Measurements from ENCODE around the gene EXOC3L4. TPM values are rescaled to one million over a fixed set of nuclear protein-coding genes. Genes with fewer than 3 reads are reported as not detected.

EXOC3L4 gene
- total RNA-seq, 1 experiment from 2014 or later = not detected

- no peaks in the 10 kb centered on the region for H3K9me2 ChIP-seq (ENCODE audit: insufficient read depth)
- H3K9ac ChIP-seq (ENCODE audit: low read length) = no peak overlapping the region
- DNase-seq (ENCODE audit: low read depth, low spot score) = no peak
- intact Hi-C loops (cut with micrococcal nuclease) = loop anchor here (1.0 kb wide), 2 partner anchors 31 to 35 kb away; no protein-coding TSS in a partner anchor
- H3K36me3 ChIP-seq (ENCODE audit: control insufficient read depth in 1 of 2, insufficient read depth in 2 of 2, low read length in 2 of 2) = no peaks in the 10 kb centered on the region
- no peaks in the 10 kb centered on the region for H3K79me2 ChIP-seq (ENCODE audit: insufficient read depth, low read length)
- no peaks in the 10 kb centered on the region for H3K9me3 ChIP-seq (ENCODE audit: control insufficient read depth in 1 of 2, insufficient read depth in 1 of 2, low read depth in 1 of 2, low read length in 2 of 2)
- peak overlapping the region; percentile 41 for H3K4me2 ChIP-seq (ENCODE audit: low read length)
- H3K4me1 ChIP-seq (ENCODE audit: control insufficient read depth in 1 of 2, insufficient read depth in 2 of 2, low read length in 2 of 2) = peaks cover 23 to 43% of the 10 kb centered on the region in 2 experiments
- BruUV-seq (replicated peaks) = no TSS peak
- peak; percentile 44 for ATAC-seq
- POLR2A ChIA-PET = no interaction called here
- RAD21 ChIA-PET (ENCODE audit: low non-redundant PET in 1 of 2, low total read pairs in 2 of 2, uncharacterized antibody in 2 of 2, unreplicated experiment in 2 of 2) = interaction anchor here (1.0 to 2.4 kb wide), 2 partner anchors 35 kb away, joined by 5 to 18 read pairs; no protein-coding TSS in a partner anchor
- H3K27me3 ChIP-seq (ENCODE audit: insufficient read depth, low read length) = no peaks in the 10 kb centered on the region
- H2AFZ ChIP-seq (ENCODE audit: low read depth, low read length, poor library complexity, severe bottlenecking) = no peak overlapping the region
- no peaks in the 10 kb centered on the region for H4K20me1 ChIP-seq (ENCODE audit: insufficient read depth)
- no peak for TF ChIP-seq ELF1 (IDR thresholded peaks at IDR 0.05; ENCODE audit: borderline replicate concordance, low read depth)
- CTCF ChIA-PET = interaction anchor here (0.7 to 2.7 kb wide), 8 partner anchors 10 to 446 kb away, joined by 3 to 17 read pairs (median 5); no protein-coding TSS in a partner anchor
- no peak overlapping the region for H3K27ac ChIP-seq (ENCODE audit: low read depth, low read length)
- no peak overlapping the region for H3K4me3 ChIP-seq (replicated peaks in 1 of 2; ENCODE audit: low read depth in 1 of 2, low read length in 2 of 2)
Observed at GRCh38 chr14:103140316-103141109, 46.0 kb downstream of the EXOC3L4 start.

GRCh38 chr14:103141117-103141796 is 46.7 kb downstream of the EXOC3L4 start:
- no peaks in the 10 kb centered on the region for H3K9me3 ChIP-seq (ENCODE audit: control insufficient read depth in 1 of 2, insufficient read depth in 1 of 2, low read depth in 1 of 2, low read length in 2 of 2)
- no TSS peak for BruUV-seq (replicated peaks)
- H2AFZ ChIP-seq (ENCODE audit: low read depth, low read length, poor library complexity, severe bottlenecking) = no peak overlapping the region
- H3K4me3 ChIP-seq (replicated peaks in 1 of 2; ENCODE audit: low read depth in 1 of 2, low read length in 2 of 2) = no peak overlapping the region
- peaks cover 20 to 38% of the 10 kb centered on the region in 2 experiments for H3K4me1 ChIP-seq (ENCODE audit: control insufficient read depth in 1 of 2, insufficient read depth in 2 of 2, low read length in 2 of 2)
- peak overlapping the region; percentile 41 for H3K4me2 ChIP-seq (ENCODE audit: low read length)
- H3K79me2 ChIP-seq (ENCODE audit: insufficient read depth, low read length) = no peaks in the 10 kb centered on the region
- H3K9ac ChIP-seq (ENCODE audit: low read length) = no peak overlapping the region
- intact Hi-C loops (cut with micrococcal nuclease) = loop anchor here (1.0 kb wide), 2 partner anchors 32 to 36 kb away; no protein-coding TSS in a partner anchor
- H3K27me3 ChIP-seq (ENCODE audit: insufficient read depth, low read length) = no peaks in the 10 kb centered on the region
- ChIA-PET CTCF (interaction anchor here (0.7 to 2.7 kb wide), 8 partner anchors 9 to 447 kb away, joined by 3 to 17 read pairs (median 5); no protein-coding TSS in a partner anchor), RAD21 (ENCODE audit: low non-redundant PET in 1 of 2, low total read pairs in 2 of 2, uncharacterized antibody in 2 of 2, unreplicated experiment in 2 of 2) (interaction anchor here (1.0 to 2.4 kb wide), 2 partner anchors 36 kb away, joined by 5 to 18 read pairs; no protein-coding TSS in a partner anchor), POLR2A (no interaction called here)
- H3K9me2 ChIP-seq (ENCODE audit: insufficient read depth) = no peaks in the 10 kb centered on the region
- ATAC-seq (peak; percentile 77), DNase-seq (ENCODE audit: low read depth, low spot score) (peak; percentile 73)
- H4K20me1 ChIP-seq (ENCODE audit: insufficient read depth) = no peaks in the 10 kb centered on the region
- H3K27ac ChIP-seq (ENCODE audit: low read depth, low read length) = no peak overlapping the region
- no peaks in the 10 kb centered on the region for H3K36me3 ChIP-seq (ENCODE audit: control insufficient read depth in 1 of 2, insufficient read depth in 2 of 2, low read length in 2 of 2)
- TF ChIP-seq, protein P1, sequence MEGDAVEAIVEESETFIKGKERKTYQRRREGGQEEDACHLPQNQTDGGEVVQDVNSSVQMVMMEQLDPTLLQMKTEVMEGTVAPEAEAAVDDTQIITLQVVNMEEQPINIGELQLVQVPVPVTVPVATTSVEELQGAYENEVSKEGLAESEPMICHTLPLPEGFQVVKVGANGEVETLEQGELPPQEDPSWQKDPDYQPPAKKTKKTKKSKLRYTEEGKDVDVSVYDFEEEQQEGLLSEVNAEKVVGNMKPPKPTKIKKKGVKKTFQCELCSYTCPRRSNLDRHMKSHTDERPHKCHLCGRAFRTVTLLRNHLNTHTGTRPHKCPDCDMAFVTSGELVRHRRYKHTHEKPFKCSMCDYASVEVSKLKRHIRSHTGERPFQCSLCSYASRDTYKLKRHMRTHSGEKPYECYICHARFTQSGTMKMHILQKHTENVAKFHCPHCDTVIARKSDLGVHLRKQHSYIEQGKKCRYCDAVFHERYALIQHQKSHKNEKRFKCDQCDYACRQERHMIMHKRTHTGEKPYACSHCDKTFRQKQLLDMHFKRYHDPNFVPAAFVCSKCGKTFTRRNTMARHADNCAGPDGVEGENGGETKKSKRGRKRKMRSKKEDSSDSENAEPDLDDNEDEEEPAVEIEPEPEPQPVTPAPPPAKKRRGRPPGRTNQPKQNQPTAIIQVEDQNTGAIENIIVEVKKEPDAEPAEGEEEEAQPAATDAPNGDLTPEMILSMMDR (IDR thresholded peaks at IDR 0.05 in 2 of 3, conservative IDR thresholded peaks at IDR 0.05 in 1 of 3; ENCODE audit: borderline replicate concordance in 1 of 3, insufficient read depth in 1 of 3, low read depth in 2 of 3, low read length in 2 of 3) = peak; percentile 80 to 98 (median 95); a peak in 5 of 6 replicates
- TF ChIP-seq, protein P2, sequence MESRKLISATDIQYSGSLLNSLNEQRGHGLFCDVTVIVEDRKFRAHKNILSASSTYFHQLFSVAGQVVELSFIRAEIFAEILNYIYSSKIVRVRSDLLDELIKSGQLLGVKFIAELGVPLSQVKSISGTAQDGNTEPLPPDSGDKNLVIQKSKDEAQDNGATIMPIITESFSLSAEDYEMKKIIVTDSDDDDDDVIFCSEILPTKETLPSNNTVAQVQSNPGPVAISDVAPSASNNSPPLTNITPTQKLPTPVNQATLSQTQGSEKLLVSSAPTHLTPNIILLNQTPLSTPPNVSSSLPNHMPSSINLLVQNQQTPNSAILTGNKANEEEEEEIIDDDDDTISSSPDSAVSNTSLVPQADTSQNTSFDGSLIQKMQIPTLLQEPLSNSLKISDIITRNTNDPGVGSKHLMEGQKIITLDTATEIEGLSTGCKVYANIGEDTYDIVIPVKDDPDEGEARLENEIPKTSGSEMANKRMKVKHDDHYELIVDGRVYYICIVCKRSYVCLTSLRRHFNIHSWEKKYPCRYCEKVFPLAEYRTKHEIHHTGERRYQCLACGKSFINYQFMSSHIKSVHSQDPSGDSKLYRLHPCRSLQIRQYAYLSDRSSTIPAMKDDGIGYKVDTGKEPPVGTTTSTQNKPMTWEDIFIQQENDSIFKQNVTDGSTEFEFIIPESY (IDR thresholded peaks at IDR 0.05; ENCODE audit: extremely low read depth, insufficient replicate concordance, low read length) = no peak
- TF ChIP-seq POLR2A (IDR thresholded peaks at IDR 0.05; ENCODE audit: borderline replicate concordance, extremely low read depth, insufficient read depth, insufficient read length) (no peak), CEBPB (IDR thresholded peaks at IDR 0.05; ENCODE audit: low read depth) (no peak), JUND (IDR thresholded peaks at IDR 0.05) (no peak), EZH2phosphoT487 (IDR thresholded peaks at IDR 0.05; ENCODE audit: borderline replicate concordance) (no peak), MAX (IDR thresholded peaks at IDR 0.05) (no peak), EZH2 (IDR thresholded peaks at IDR 0.05) (no peak), SRF (IDR thresholded peaks at IDR 0.05; ENCODE audit: low read depth) (no peak), RAD21 (IDR thresholded peaks at IDR 0.05; ENCODE audit: low read depth) (peak; percentile 79), ZNF274 (IDR thresholded peaks at IDR 0.05; ENCODE audit: low read depth, low read length) (no peak)
- TF ChIP-seq, protein P3, sequence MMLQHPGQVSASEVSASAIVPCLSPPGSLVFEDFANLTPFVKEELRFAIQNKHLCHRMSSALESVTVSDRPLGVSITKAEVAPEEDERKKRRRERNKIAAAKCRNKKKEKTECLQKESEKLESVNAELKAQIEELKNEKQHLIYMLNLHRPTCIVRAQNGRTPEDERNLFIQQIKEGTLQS (IDR thresholded peaks at IDR 0.05) = no peak

Data from HCT116 (cell line).